Rectal smooth muscle tissue (tissue), 1 donor: ENCODE results near the gene TRO.

Experiments used
- H3K27ac ChIP-seq: one replicate; pipeline ENCODE4 v1.7.0; 2013; ENCODE audit warnings: low read depth, low read length, inconsistent platforms
- H3K27me3 ChIP-seq: one replicate; pipeline ENCODE4 v1.7.0; 2013; ENCODE audit warnings: low read length; ENCODE audit not compliant: control insufficient read depth, insufficient read depth
- H3K36me3 ChIP-seq: one replicate; pipeline ENCODE4 v1.7.0; 2013; ENCODE audit warnings: low read length; ENCODE audit not compliant: control insufficient read depth, insufficient read depth
- H3K4me1 ChIP-seq: one replicate; pipeline ENCODE4 v1.7.0; 2013; ENCODE audit warnings: low read length; ENCODE audit not compliant: control insufficient read depth, insufficient read depth
- H3K4me3 ChIP-seq: one replicate; pipeline ENCODE4 v1.7.0; 2013; ENCODE audit warnings: low read length
- H3K9ac ChIP-seq: one replicate; pipeline ENCODE4 v1.7.0; 2013; ENCODE audit warnings: low read length

Gene TRO

DNA sequence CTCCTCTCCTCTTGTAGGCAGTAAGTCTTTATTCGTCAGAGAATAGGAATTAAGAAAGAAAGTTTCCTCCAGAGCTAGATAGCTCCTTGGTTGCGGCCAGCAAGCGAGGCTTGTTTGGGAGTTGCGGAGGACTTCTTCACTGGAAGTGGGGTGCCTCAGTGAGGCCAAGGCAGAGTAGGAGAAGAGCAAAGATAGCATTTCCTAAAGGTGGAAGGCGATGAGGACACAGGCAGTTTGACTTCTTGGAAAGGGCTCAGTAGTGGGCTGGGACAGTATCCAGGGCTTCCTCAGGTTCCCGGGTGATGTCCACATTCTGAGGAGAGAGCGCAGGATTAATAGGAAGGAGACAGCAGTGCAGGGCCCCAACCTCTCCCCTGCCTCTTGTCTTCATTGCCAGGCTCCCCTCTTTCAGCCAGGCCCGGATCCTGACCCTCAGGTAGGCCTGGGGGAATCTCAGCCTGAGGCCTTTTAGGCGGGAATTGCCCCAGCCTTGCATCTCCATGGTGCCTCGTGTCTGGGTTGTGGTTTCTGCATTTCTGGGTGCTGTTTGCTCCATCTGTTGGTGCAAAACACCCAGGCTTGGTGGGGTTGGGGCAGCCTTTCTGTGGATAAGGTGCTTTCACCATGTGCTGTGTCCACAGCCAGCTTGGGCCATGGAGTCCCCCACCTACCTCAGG lies 12.7 kb downstream of the TRO start:
- no peak overlapping the region for H3K9ac ChIP-seq
- H3K27ac ChIP-seq: no peak overlapping the region
- H3K36me3 ChIP-seq: peaks cover 5% of the 10 kb centered on the region
- H3K27me3 ChIP-seq: peaks cover 3% of the 10 kb centered on the region
- no peaks in the 10 kb centered on the region for H3K4me1 ChIP-seq
- H3K4me3 ChIP-seq: no peak overlapping the region

DNA sequence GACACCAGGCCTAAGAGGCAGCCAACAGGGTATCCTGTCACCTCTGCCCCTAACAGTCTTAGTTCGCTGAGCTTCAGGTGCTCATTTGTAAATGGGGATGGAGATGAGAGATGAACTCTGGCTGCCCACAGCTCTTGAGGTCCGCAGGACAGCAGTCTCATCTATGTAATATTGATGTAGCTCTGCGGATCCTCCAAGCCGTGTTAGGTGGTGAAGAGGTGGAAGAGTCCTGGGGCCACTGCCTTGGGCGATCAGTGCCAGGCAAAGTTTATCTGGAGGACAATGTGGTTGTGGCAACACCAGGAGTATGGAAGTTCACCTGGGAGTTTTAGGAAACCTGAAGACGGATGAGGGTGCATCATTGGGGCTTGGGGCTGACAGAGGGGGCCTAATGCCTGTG lies 13.4 kb downstream of the TRO start:
- Histone ChIP-seq H3K27me3 (peaks cover 3% of the 10 kb centered on the region), H3K4me3 (no peak overlapping the region), H3K36me3 (peaks cover 3% of the 10 kb centered on the region), H3K9ac (no peak overlapping the region), H3K4me1 (no peaks in the 10 kb centered on the region), H3K27ac (no peak overlapping the region)

DNA sequence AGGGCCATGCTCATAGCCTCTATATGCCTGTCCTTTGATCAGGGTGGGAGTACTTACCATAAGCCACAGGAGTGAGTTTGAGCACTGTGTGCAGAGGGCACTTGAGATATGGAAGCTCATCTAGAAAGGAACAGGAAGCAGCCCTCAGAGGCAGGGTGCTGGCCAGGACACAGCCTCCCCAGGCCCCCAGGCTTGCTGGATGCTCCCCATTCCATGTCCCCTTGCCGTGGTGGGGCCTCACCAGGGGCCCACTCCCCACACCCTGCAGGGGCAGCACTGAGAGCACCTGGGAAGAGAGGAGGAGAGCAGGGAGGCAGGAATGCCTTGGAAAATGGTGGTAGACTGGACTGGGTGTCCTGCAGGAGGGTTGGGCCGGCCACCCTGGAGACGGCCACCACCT lies 14.3 kb downstream of the TRO start:
- Histone ChIP-seq H3K9ac (no peak overlapping the region), H3K4me3 (no peak overlapping the region), H3K27me3 (peaks cover 3% of the 10 kb centered on the region), H3K27ac (no peak overlapping the region), H3K4me1 (no peaks in the 10 kb centered on the region), H3K36me3 (no peaks in the 10 kb centered on the region)

GRCh38 chrX:54935306-54935705 lies 14.7 kb downstream of the TRO start:
- no peaks in the 10 kb centered on the region for H3K4me1 ChIP-seq
- H3K27ac ChIP-seq: no peak overlapping the region
- H3K27me3 ChIP-seq: peaks cover 3% of the 10 kb centered on the region
- H3K36me3 ChIP-seq: no peaks in the 10 kb centered on the region
- H3K9ac ChIP-seq: no peak overlapping the region
- H3K4me3 ChIP-seq: no peak overlapping the region

DNA sequence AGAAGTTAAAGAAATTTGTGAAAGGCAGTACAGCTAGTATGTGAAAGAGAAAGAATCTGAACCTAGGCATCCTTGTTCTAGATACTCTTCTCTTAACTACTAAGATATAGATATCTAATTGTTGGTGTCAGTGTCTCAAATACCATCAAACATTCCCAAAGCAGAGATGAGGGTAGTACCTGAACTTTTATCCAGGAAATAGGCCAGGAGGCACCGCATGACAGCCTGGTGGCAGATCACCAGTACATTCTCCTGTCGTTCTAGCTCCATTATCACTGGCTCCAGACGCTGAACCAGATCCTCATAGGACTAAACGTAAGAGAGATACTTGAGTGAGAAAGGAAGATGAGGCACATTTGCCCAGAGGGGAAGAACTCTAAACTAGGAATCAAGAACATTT lies 16.8 kb downstream of the TRO start:
- no peaks in the 10 kb centered on the region for H3K36me3 ChIP-seq
- no peak overlapping the region for H3K4me3 ChIP-seq
- no peaks in the 10 kb centered on the region for H3K4me1 ChIP-seq
- no peak overlapping the region for H3K9ac ChIP-seq
- no peak overlapping the region for H3K27ac ChIP-seq
- H3K27me3 ChIP-seq: peaks cover 3% of the 10 kb centered on the region

DNA sequence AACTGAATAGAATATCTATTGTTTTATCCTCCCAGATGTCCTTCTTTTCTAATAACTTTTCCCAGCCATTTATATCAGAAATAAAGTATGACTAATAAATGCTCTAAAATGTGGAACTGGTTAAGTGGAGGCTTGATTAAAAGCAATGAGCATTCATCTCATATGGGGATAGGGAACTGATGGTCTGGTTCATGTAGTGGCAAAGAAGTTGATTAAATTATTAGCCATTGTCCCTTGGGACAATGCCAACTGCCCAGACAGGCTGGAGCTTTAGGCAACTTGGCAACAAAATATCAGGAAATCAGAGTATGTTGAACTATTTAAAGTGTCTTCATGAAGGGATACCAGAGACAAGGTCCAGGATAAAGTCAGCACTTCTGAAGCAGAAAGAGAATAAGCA lies 24.2 kb downstream of the TRO start:
- Histone ChIP-seq H3K4me1 (no peaks in the 10 kb centered on the region), H3K9ac (no peak overlapping the region), H3K27me3 (no peaks in the 10 kb centered on the region), H3K36me3 (no peaks in the 10 kb centered on the region), H3K27ac (no peak overlapping the region), H3K4me3 (no peak overlapping the region)

DNA sequence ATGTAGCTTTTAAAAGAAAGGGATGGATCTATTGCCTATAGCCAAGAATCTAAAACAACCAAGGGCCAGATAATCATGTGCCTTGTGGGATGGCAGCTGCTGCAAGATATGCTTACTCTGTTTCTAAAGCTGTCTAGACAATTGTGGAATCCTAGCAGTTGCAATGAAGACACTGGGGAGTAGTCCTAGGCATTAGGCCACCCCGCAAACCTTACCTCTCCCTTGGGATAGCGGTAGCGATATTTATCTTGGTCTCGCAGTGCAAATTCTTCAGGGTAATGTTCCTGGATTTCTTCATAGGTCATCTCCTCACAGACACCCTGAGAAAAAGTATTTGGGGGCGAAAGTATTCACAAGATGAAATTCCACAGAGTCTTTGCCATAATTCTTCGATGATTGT lies 24.6 kb downstream of the TRO start:
- Histone ChIP-seq H3K4me1 (no peaks in the 10 kb centered on the region), H3K9ac (no peak overlapping the region), H3K4me3 (no peak overlapping the region), H3K36me3 (no peaks in the 10 kb centered on the region), H3K27ac (no peak overlapping the region), H3K27me3 (no peaks in the 10 kb centered on the region)

DNA sequence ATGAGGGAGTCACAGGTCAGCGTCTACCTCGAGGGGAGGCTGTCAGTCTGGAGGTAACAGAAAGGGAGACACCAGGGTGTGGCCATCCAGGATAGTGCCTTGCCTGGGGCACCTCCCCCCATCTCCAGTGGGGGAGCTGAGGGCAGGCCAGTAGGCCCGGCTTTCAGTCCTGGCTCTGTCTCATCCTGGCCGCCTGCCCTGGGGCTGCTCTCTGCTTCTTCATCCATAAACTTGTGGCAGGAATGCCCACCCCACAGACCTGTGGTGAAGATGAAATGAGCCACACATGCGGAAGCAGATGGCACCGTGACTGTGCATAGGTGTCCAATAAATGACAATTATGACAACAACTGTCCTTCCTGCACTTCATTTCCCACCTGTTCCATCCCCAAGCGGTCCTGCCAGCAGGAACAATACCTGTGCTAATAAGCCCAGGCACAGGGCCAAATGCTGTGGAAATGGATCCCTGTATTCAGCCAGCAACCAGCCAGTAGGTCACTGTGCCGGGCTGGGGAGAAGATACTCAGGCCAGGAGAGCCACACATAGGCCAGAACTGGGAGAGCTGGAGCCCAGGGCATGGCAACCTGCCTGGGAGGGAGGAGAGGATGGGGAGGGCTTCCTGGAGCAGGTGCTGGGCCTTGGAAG lies 30.2 kb downstream of the TRO start:
- H3K4me3 ChIP-seq: no peak overlapping the region
- H3K9ac ChIP-seq: no peak overlapping the region
- no peaks in the 10 kb centered on the region for H3K27me3 ChIP-seq
- H3K36me3 ChIP-seq: no peaks in the 10 kb centered on the region
- no peak overlapping the region for H3K27ac ChIP-seq
- H3K4me1 ChIP-seq: no peaks in the 10 kb centered on the region

DNA sequence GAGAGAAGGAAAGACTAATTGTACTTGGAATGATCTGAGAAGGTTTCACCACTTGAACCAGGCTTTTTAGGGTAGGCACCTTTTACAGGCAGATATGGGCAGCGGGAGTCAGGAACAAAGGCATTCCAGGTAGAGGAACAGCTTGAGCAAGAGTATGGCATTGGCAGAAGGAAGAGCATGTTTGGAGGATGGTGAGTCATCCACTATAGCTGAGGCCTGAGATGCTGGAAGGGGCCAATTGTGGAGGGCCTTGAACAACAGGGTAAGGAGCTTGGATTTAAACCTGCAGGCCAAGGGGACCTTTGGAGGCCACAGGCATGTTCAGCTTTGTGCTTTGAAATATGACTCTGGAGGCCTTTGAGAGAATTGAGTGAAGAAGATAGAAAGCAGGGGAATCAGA lies 41.1 kb downstream of the TRO start:
- no peaks in the 10 kb centered on the region for H3K4me1 ChIP-seq
- H3K4me3 ChIP-seq: no peak overlapping the region
- peaks cover 2% of the 10 kb centered on the region for H3K27me3 ChIP-seq
- H3K27ac ChIP-seq: no peak overlapping the region
- H3K36me3 ChIP-seq: no peaks in the 10 kb centered on the region
- no peak overlapping the region for H3K9ac ChIP-seq

DNA sequence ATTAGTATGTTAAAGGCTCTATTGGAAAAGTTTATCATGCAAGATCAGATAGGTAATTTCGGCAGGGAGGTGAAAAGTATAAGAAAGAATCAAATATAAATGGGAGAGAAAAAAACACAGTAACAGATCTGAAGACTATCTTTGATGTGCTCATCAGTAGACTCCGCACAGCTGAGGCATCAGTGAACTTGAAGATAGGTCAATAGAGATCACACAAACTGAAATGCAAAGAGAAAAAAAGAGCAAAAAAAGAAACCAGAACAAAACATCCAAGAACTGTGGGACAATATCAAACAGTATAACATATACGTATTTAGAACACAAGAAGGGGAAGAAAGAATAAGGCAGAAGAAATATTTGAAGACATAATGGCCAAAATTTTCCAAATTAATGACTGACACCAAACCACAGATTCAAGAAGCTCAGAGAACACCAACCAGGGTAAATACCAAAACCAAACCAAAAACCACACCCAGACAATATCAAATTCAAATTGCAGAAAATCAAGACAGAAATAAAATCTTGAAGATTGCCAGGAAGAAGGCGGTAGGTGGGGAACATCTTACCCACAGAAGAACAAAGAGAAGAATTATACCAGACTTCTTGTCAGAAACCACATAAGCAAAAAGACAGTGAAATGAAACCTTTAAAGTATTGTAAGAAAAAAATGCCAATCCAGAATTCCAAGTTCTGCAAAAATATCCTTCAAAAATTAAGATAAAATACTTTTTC lies 44.3 kb downstream of the TRO start:
- Histone ChIP-seq H3K27ac (no peak overlapping the region), H3K9ac (no peak overlapping the region), H3K4me1 (no peaks in the 10 kb centered on the region), H3K4me3 (no peak overlapping the region), H3K36me3 (no peaks in the 10 kb centered on the region), H3K27me3 (peaks cover 2% of the 10 kb centered on the region)

DNA sequence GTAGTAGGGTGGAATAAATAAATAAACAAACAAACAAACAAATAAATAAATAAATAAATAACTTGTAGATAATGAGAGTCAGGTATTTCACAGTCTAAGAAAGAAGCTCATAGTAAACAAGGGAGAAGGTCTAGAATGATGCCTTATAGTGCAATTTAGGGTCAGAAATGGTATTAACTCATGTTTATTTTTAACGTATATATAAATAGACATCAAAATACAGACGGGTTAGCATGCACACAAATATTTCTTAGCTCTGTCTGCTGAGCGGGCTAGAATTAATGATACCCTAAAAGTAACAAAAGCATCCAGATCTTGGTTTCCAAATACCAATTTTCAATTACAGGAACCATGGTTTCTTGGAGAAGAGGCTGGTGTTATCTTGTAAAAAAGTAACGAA lies 56.8 kb downstream of the TRO start:
- Histone ChIP-seq H3K27me3 (no peaks in the 10 kb centered on the region), H3K36me3 (no peaks in the 10 kb centered on the region), H3K4me3 (no peak overlapping the region), H3K4me1 (no peaks in the 10 kb centered on the region), H3K9ac (no peak overlapping the region), H3K27ac (no peak overlapping the region)

DNA sequence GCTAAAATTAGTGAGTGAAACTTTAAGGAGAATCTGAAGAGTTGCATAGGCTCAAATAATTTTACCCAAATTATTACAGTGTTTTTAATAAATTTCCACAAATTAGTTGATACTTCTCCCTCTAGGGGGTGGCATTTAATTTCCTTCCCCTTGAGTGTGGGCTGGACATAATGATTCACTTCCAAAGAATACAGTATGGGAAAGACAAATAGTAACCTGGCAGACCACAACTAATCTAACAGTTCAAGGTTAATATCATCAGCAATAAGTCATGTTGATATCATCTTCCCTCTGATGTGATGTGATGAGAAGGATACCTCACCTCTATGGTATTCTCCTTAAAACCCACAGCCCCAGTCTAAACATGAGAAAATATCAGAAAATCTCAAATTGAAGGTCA lies 57.8 kb downstream of the TRO start:
- no peaks in the 10 kb centered on the region for H3K4me1 ChIP-seq
- H3K9ac ChIP-seq: no peak overlapping the region
- no peak overlapping the region for H3K27ac ChIP-seq
- H3K36me3 ChIP-seq: no peaks in the 10 kb centered on the region
- H3K4me3 ChIP-seq: no peak overlapping the region
- no peaks in the 10 kb centered on the region for H3K27me3 ChIP-seq

DNA sequence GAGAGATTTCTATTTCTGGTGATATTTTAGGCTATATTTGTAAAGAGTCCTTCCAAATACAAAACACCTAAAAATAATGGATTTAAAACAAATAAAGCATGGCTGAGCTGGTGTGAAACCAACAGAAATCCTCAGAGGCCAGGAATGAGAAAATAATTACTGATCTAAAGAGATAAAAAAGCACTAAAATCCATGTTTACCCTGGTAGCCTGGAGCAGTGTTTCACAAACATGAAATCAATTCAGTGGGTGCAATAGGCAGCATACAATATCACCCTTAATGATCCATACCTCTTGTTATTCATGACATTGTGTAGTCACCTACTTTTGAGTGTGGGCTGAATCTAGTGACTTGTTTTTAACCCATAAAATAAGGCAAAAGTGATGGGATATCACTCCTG lies 58.8 kb downstream of the TRO start:
- H3K4me1 ChIP-seq: no peaks in the 10 kb centered on the region
- H3K36me3 ChIP-seq: no peaks in the 10 kb centered on the region
- H3K9ac ChIP-seq: no peak overlapping the region
- H3K27ac ChIP-seq: no peak overlapping the region
- H3K4me3 ChIP-seq: no peak overlapping the region
- H3K27me3 ChIP-seq: no peaks in the 10 kb centered on the region
